ENCODE measurements around the gene GRXCR2. TPM values are rescaled to one million over a fixed set of nuclear protein-coding genes. Genes with fewer than 3 reads are reported as not detected.

The GRXCR2 gene
- total and polyA plus RNA-seq, 10 donors = not detected

DNA sequence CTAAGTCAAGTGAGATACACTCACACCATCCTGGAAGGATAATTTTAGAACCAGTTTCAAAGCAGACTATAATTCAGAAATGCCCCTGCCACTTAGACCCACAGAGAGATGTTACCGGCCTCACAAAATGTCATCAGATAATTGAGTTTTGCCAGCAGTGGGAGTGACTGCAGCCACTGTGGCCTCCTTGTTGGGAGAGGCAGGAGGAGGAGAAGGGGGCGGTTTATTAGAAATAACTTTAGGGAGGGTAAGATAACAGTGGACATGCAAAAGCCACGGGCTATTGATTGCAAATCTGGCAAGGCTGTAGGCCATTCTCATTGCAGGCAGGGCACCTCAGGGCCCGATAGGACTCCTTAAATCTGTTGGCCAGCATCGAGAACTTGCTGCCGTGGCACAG is 13.4 kb downstream of the GRXCR2 start:
- no peaks in the 10 kb centered on the region for H3K9me3 ChIP-seq
- H3K4me3 ChIP-seq = no peak overlapping the region
- H3K27ac ChIP-seq = no peak overlapping the region
- no peaks in the 10 kb centered on the region for H3K36me3 ChIP-seq
- H3K4me1 ChIP-seq = peaks cover 0 to 13% (median 9%) of the 10 kb centered on the region in 6 donors
- TF ChIP-seq POLR2AphosphoS5 (IDR thresholded peaks at IDR 0.05) (no peak), POLR2A (IDR thresholded peaks at IDR 0.05) (no peak), CTCF (IDR thresholded peaks at IDR 0.05 in 8 of 11, conservative IDR thresholded peaks at IDR 0.05 in 3 of 11) (no peak)
- DNase-seq = no peak
- 86 to 91% (median 88%) methylated on average over 6 of the region's 6 CpGs for WGBS, 5 donors
- intact Hi-C loops (cut with DNase I; ENCODE audit: low total_unique reads) = no loop called here
- H3K27me3 ChIP-seq (replicated peaks in 1 of 7) = peaks cover 0 to 13% (median 0%) of the 10 kb centered on the region in 7 donors

DNA sequence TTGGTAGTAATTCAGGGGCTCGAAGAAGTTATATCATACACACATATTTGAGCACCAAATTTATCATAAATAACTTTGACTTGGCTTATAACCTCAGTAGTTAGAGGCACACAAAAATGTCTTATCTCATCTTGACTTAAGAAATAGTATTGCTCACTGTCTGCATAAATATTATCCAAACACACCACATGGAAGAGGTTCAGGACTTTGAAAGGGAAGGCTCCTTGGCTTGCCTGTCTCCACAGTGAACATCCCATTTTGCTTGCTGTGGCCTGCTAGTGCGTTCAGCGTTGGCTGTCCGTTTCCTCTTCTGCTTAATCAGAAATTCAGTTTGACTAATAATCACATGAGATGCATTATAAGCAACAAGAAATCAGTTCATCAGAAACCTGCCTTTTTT is 13.9 kb downstream of the GRXCR2 start:
- WGBS, 5 donors = 79 to 90% (median 86%) methylated on average over 4 of the region's 4 CpGs
- intact Hi-C loops (cut with DNase I; ENCODE audit: low total_unique reads) = no loop called here

DNA sequence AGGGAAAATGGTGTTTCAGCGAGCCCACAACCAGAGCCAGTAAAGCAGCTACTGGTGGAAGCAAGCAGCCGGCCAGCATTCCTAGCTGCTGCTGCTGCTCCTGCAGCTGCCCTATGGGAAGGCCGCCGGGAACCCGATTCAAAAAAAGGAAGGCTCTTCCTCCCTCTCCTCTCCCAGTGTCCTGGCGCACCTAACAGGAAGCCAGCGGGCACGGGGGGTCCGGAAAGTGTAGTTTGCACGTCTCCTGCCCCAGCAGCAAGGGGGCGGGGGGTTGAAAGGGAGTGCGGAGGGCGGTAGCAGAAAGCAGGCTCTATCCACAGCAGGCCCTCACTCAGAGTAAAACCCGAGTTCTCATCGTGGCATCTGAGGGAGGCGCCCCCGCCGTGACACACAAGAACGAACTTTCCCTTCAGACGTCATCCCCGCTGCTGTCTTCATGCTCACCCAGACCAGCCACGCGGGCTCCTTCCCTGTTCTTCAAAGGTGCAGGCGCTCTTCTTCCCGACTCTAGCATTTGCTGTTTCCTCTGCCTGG is 16.5 kb downstream of the GRXCR2 start:
- H3K27me3 ChIP-seq (replicated peaks in 1 of 7) = peaks cover 0 to 13% (median 0%) of the 10 kb centered on the region in 7 donors
- H3K4me1 ChIP-seq = peaks cover 0 to 13% (median 9%) of the 10 kb centered on the region in 6 donors
- peak; percentile 71 for DNase-seq
- H3K9me3 ChIP-seq = no peaks in the 10 kb centered on the region
- WGBS, 5 donors = 6 to 15% (median 10%) methylated on average over 21 to 25 of the region's 25 CpGs
- peak in 1 of 11 experiments; percentile 18 for TF ChIP-seq CTCF (IDR thresholded peaks at IDR 0.05 in 8 of 11, conservative IDR thresholded peaks at IDR 0.05 in 3 of 11)
- peak in 2 of 3 donors; percentile 23 to 29 for TF ChIP-seq POLR2AphosphoS5 (IDR thresholded peaks at IDR 0.05)
- TF ChIP-seq POLR2A (IDR thresholded peaks at IDR 0.05) = no peak
- H3K4me3 ChIP-seq = peak overlapping the region in 6 of 8 donors; percentile 7 to 57 (median 22)
- H3K36me3 ChIP-seq = no peaks in the 10 kb centered on the region
- no peak overlapping the region for H3K27ac ChIP-seq
- intact Hi-C loops (cut with DNase I; ENCODE audit: low total_unique reads) = no loop called here

More for the DNA sequence above, 13.9 kb downstream of the GRXCR2 start:
- H3K36me3 ChIP-seq = no peaks in the 10 kb centered on the region
- TF ChIP-seq POLR2A (IDR thresholded peaks at IDR 0.05) (no peak), POLR2AphosphoS5 (IDR thresholded peaks at IDR 0.05) (no peak), CTCF (IDR thresholded peaks at IDR 0.05 in 8 of 11, conservative IDR thresholded peaks at IDR 0.05 in 3 of 11) (no peak)
- DNase-seq = no peak
- H3K9me3 ChIP-seq = no peaks in the 10 kb centered on the region
- peaks cover 0 to 13% (median 9%) of the 10 kb centered on the region in 6 donors for H3K4me1 ChIP-seq
- H3K27ac ChIP-seq = no peak overlapping the region
- H3K4me3 ChIP-seq = no peak overlapping the region
- H3K27me3 ChIP-seq (replicated peaks in 1 of 7) = peaks cover 0 to 13% (median 0%) of the 10 kb centered on the region in 7 donors

GRCh38 chr5:145855763-145856267 is 17.0 kb downstream of the GRXCR2 start:
- H3K36me3 ChIP-seq = no peaks in the 10 kb centered on the region
- TF ChIP-seq POLR2AphosphoS5 (IDR thresholded peaks at IDR 0.05) (no peak), CTCF (IDR thresholded peaks at IDR 0.05 in 8 of 11, conservative IDR thresholded peaks at IDR 0.05 in 3 of 11) (no peak), POLR2A (IDR thresholded peaks at IDR 0.05) (no peak)
- intact Hi-C loops (cut with DNase I; ENCODE audit: low total_unique reads) = no loop called here
- 60 to 75% (median 66%) methylated on average over 4 of the region's 4 CpGs for WGBS, 5 donors
- H3K4me3 ChIP-seq = peak overlapping the region in 4 of 8 donors; percentile 17 to 57 (median 31)
- no peaks in the 10 kb centered on the region for H3K9me3 ChIP-seq
- peaks cover 0 to 13% (median 9%) of the 10 kb centered on the region in 6 donors for H3K4me1 ChIP-seq
- H3K27me3 ChIP-seq (replicated peaks in 1 of 7) = peaks cover 0 to 13% (median 0%) of the 10 kb centered on the region in 7 donors
- no peak for DNase-seq
- H3K27ac ChIP-seq = no peak overlapping the region

All from spleen (tissue), 11 donors.